IPS-20b (cell line): ENCODE measurements around the gene FIBP.

Experiments used
- H3K27ac ChIP-seq: one replicate; pipeline ENCODE4 v1.5.1; 2013; ENCODE audit warnings: low read length
- H3K27me3 ChIP-seq: 2 replicates; pipeline ENCODE4 v1.6.1; 2013; ENCODE audit warnings: mild to moderate bottlenecking, low read length, inconsistent platforms; ENCODE audit not compliant: insufficient read depth
- H3K36me3 ChIP-seq: 2 replicates; pipeline ENCODE4 v1.6.1; 2013; ENCODE audit warnings: low read depth, mild to moderate bottlenecking, inconsistent platforms, low read length, moderate library complexity; ENCODE audit not compliant: insufficient read depth
- H3K4me1 ChIP-seq: 2 replicates; pipeline ENCODE4 v1.6.1; 2013; ENCODE audit warnings: mild to moderate bottlenecking, control low read depth, inconsistent platforms, low read length, moderate library complexity; ENCODE audit not compliant: insufficient read depth
- H3K4me3 ChIP-seq: 2 replicates; pipeline ENCODE4 v1.5.1; 2013; ENCODE audit warnings: mild to moderate bottlenecking, low read length, inconsistent platforms
- H3K9ac ChIP-seq: 2 replicates; pipeline ENCODE4 v1.6.1; 2013; ENCODE audit warnings: low read depth, mild to moderate bottlenecking, inconsistent platforms, low read length, moderate library complexity
- H3K9me3 ChIP-seq: 2 replicates; pipeline ENCODE4 v1.6.1; 2013; ENCODE audit warnings: mild to moderate bottlenecking, low read depth, low read length, inconsistent platforms; ENCODE audit not compliant: insufficient read depth

FIBP gene

DNA sequence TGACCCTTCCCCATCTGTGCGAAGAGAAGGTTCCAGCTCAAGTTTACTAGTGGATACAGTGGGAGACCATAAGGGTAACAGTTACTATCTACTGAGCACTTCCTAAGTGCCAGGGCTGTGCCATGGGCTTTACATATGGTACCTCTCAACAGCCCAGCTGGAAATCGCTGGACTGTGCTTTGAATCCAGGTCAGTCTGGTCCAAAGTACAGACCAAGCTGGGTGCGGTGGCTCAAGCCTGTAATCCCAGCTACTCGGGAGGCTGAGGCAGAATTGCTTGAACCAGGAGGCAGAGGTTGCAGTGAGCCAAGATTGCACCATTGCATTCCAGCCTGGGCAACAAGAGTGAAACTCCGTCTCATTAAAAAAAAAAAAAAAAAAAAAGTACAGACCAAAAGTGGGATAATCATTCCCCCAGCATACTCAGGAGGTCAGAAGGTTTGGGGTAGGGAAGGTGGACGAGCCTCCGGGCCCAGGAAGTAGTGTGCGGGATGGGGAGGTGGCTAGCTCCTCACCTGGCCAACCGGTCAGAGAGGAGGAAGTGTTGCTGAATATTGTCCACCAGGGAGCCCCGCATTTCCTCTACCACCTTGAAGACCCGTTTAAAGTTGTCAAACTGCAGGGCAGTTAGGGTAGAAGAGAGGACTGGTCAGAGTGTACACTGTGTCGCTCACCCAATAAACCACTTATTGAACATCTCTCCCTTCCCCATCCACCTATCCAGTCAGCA lies 2.3 kb downstream of the FIBP start:
- Histone ChIP-seq H3K27me3 (peaks cover 17% of the 10 kb centered on the region), H3K36me3 (peaks cover 52% of the 10 kb centered on the region), H3K9me3 (no peaks in the 10 kb centered on the region), H3K4me3 (no peak overlapping the region), H3K4me1 (peaks cover 8% of the 10 kb centered on the region; the same call in 1 of the 2 replicates), H3K27ac (no peak overlapping the region), H3K9ac (no peak overlapping the region)

DNA sequence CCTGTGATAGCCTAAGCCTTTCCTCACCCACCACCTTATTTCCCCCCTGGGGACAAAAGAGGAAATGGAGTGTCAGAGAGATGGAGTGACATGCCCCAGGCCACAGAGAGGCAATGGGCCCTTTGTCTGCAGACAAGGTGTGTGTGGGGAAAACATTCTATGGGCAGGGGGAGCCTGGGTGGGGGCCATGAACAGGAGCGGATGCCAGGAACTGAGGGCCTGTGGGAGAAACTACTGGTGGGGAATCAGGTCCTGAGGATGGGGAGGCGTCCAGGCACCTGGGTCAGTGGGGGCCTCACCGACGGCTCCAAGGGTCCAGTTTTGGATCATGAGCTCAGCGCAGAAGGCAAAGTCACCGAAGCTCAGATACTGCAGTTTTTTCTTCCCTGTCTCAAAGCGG lies 3.0 kb downstream of the FIBP start:
- no peaks in the 10 kb centered on the region for H3K9me3 ChIP-seq
- H3K4me3 ChIP-seq = no peak overlapping the region

DNA sequence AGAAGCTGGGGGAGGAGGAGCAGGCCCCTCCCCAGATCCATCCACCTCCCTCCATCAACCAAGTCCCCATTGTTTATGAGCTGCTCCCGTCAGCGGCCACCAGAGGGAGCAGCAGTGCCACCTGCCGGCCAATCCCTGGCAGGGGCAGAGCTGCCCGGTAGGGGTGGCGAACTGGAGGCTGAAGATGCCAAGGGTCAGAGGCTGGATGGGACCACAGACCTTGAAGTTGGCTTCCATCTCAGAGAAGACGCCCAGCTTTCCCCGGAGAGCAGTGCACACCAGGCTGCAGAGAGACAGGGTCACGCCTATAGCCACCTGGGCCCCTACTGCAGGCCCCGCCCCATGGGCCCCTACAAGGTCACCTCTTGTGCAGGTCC lies 3.6 kb downstream of the FIBP start:
- Histone ChIP-seq H3K4me3 (no peak overlapping the region), H3K36me3 (peaks cover 52% of the 10 kb centered on the region), H3K9ac (no peak overlapping the region), H3K9me3 (no peaks in the 10 kb centered on the region), H3K27ac (no peak overlapping the region), H3K4me1 (peaks cover 3% of the 10 kb centered on the region; the same call in 1 of the 2 replicates), H3K27me3 (peaks cover 11% of the 10 kb centered on the region)

More for the DNA sequence above, 3.0 kb downstream of the FIBP start:
- no peak overlapping the region for H3K9ac ChIP-seq
- peaks cover 16% of the 10 kb centered on the region for H3K27me3 ChIP-seq
- no peak overlapping the region for H3K27ac ChIP-seq
- H3K36me3 ChIP-seq = peaks cover 52% of the 10 kb centered on the region
- peaks cover 8% of the 10 kb centered on the region; the same call in 1 of the 2 replicates for H3K4me1 ChIP-seq

DNA sequence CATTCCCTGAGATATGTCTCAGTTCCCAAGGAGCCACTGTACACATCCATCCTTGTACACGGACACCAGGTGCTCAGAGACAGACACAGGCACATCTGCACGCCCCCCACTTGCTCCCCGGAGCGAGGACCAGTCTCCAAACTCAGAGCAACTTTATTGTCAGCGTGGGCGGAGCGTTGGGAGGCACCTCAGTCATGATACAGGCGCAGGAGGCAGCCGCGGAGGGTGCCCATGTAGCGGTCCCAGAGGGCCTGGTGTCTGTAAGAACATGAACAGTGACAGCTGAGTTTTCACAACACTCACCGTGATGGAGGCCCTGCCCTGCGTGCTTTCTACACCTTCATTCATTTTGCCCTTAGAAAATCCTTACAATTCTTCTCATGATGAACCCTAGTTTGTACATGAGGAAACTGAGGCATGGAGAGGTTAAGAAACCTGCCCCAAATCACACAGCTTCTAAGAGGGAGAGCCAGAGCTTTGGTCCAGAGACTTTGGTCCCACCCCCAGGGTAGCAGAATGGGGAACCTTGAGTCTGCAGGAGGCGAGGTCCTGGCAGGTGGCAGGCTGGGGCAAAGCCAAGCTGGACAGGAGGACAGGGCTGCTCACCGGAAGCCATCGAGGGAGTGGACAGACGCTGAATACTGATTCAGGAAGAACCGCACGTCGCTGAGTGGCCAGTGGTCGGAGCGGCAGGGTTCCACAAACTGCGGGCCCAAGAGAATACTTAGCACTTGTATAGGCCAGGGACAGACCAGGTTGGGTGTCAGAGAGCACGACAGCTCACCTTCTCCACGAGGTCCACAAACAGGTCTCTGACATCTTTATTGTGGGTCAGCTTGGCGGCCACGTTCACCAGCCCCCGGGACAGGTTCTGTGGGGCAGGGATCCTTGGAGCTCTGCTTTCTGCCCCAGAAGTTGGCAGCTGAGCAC lies 4.2 kb downstream of the FIBP start:
- Histone ChIP-seq H3K9ac (no peak overlapping the region), H3K9me3 (no peaks in the 10 kb centered on the region), H3K27me3 (peaks cover 4% of the 10 kb centered on the region; the same call in 1 of the 2 replicates), H3K4me3 (no peak overlapping the region), H3K27ac (no peak overlapping the region), H3K4me1 (no peaks in the 10 kb centered on the region; the same call in 1 of the 2 replicates), H3K36me3 (peaks cover 52% of the 10 kb centered on the region)

DNA sequence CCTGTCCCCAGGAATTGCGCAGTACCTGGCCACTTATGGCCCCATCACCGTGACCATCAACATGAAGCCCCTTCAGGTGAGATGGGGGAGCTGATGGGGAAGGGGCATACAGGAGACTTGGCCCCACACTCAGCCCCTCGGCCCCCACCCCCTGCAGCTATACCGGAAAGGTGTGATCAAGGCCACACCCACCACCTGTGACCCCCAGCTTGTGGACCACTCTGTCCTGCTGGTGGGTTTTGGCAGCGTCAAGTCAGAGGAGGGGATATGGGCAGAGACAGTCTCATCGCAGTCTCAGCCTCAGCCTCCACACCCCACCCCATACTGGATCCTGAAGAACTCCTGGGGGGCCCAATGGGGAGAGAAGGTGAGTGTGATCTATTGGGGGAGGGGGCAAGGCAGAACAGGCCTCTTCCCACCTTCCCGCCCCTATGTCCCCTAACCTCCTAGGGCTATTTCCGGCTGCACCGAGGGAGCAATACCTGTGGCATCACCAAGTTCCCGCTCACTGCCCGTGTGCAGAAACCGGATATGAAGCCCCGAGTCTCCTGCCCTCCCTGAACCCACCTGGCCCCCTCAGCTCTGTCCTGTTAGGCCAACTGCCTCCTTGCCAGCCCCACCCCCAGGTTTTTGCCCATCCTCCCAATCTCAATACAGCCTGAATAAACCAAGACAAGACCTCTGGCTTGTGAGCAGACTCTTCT lies 5.1 kb downstream of the FIBP start:
- Histone ChIP-seq H3K36me3 (peaks cover 52% of the 10 kb centered on the region), H3K4me1 (no peaks in the 10 kb centered on the region), H3K9ac (no peak overlapping the region)

DNA sequence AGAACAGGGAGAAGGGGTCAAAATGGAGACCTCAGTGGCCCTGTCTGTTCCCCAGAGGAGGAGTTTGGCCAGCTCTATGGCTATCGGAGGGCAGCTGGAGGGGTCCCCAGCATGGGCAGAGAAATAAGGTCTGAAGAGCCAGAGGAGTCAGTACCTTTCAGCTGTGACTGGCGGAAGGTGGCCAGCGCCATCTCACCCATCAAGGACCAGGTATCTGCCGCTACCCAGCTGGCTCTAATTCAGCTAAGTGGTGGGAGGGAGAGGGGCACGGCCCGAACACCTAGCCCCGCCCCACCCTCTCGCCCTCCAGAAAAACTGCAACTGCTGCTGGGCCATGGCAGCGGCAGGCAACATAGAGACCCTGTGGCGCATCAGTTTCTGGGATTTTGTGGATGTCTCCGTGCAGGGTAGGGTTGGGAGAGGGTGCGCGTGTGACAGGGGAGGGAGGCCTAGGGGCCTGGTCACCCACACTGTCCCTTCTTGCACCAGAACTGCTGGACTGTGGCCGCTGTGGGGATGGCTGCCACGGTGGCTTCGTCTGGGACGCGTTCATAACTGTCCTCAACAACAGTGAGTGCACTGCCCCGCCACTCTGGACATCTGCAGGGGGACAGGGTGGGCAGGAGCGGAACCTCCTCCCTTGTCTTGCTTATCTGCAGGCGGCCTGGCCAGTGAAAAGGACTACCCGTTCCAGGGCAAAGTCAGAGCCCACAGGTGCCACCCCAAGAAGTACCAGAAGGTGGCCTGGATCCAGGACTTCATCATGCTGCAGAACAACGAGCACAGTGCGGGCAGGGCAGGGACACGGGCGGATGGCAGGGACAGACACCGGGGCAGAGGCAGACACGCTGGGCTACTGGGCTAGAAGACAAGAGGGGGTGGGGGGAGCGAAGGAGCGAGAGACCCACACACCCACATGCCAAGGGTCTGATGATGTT lies 5.9 kb downstream of the FIBP start:
- Histone ChIP-seq H3K4me3 (no peak overlapping the region), H3K36me3 (peaks cover 52% of the 10 kb centered on the region), H3K9ac (no peak overlapping the region), H3K27ac (no peak overlapping the region), H3K27me3 (no peaks in the 10 kb centered on the region), H3K4me1 (no peaks in the 10 kb centered on the region), H3K9me3 (no peaks in the 10 kb centered on the region)

More for the DNA sequence above, 5.1 kb downstream of the FIBP start:
- Histone ChIP-seq H3K4me3 (no peak overlapping the region), H3K9me3 (no peaks in the 10 kb centered on the region), H3K27me3 (no peaks in the 10 kb centered on the region), H3K27ac (no peak overlapping the region)

DNA sequence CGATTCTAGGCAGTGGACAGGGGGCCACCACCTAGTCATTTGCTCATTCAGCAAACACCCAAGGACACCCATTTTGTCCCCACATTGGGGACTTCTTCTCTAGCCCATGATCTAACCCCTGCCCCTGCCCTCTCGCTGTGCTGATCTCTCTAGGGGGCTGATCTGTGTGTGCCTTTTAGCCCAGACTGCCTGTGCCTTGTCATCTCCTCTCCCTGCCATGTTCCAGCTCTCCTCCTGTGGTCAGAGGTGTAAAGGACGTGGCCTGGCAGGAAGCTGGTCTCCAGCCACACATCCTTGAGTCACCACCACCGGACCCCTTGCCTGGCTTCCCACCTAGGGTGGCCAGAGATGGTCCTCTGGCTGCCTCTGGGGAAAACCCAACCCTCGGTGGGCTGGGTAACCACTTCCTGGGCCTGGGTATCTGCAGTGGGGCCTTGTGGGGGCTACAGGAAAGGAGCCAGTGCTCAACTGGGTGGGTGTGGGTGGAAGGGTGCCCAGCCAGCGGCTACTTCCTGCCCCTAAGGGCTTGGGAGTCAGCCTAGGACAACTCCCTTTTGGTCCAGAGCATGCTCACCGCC lies 7.3 kb downstream of the FIBP start:
- no peak overlapping the region for H3K27ac ChIP-seq
- H3K9ac ChIP-seq = no peak overlapping the region
- H3K27me3 ChIP-seq = no peaks in the 10 kb centered on the region; the same call in 1 of the 2 replicates
- peaks cover 40% of the 10 kb centered on the region for H3K36me3 ChIP-seq
- no peaks in the 10 kb centered on the region for H3K9me3 ChIP-seq
- no peak overlapping the region for H3K4me3 ChIP-seq
- no peaks in the 10 kb centered on the region for H3K4me1 ChIP-seq

DNA sequence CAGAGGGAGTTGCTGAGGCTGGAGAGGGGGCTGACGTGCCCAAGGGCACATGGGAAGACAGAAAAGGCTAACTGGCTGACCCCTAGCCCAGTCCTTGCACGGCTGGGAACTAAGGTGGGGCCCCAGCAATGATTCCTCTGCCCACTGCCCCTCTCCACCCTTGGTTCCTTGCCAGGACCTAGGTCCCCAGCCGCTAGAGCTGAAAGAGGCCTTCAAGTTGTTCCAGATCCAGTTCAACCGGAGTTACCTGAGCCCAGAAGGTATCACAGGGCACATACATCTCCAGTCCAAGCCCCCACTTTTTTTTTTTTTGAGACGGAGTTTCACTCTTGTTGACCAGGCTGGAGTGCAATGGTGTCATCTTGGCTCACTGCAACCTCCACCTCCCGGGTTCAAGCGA lies 8.2 kb downstream of the FIBP start:
- Histone ChIP-seq H3K9ac (no peak overlapping the region), H3K9me3 (no peaks in the 10 kb centered on the region), H3K36me3 (peaks cover 31% of the 10 kb centered on the region), H3K27ac (no peak overlapping the region), H3K4me1 (no peaks in the 10 kb centered on the region), H3K4me3 (no peak overlapping the region), H3K27me3 (no peaks in the 10 kb centered on the region; the same call in 1 of the 2 replicates)

DNA sequence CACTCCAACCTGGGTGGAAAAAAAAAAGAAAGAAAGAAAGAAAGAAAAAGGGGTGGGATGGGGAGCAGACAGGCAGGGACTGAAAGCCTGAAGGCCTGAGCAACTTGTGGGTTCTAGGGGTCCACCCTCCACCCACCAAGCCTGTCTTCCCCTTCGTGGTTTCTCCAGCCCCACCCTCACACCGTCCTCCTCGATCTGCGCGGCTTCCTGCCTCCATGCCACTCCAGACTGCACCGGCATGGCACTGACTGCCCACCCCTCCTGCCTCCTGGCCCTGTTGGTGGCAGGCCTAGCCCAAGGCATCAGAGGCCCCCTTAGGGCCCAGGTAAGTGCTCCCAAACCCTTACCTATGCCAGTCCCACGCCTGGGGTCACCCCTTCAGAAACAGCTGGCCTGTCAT lies 8.7 kb downstream of the FIBP start, which contains the start of gene CTSW:
Gene CTSW, plus strand, starts transcription at position 221 of the 400 bp plus-strand sequence. Its CDS starts 18 bp downstream, at position 239.
- Histone ChIP-seq H3K9ac (no peak within 1 kb of the TSS), H3K4me1 (no peaks in the 10 kb centered on the region), H3K36me3 (peaks cover 28% of the 10 kb centered on the region), H3K4me3 (no peak within 1 kb of the TSS), H3K27me3 (no peaks in the 10 kb centered on the region; the same call in 1 of the 2 replicates), H3K9me3 (no peaks in the 10 kb centered on the region), H3K27ac (no peak within 1 kb of the TSS)

DNA sequence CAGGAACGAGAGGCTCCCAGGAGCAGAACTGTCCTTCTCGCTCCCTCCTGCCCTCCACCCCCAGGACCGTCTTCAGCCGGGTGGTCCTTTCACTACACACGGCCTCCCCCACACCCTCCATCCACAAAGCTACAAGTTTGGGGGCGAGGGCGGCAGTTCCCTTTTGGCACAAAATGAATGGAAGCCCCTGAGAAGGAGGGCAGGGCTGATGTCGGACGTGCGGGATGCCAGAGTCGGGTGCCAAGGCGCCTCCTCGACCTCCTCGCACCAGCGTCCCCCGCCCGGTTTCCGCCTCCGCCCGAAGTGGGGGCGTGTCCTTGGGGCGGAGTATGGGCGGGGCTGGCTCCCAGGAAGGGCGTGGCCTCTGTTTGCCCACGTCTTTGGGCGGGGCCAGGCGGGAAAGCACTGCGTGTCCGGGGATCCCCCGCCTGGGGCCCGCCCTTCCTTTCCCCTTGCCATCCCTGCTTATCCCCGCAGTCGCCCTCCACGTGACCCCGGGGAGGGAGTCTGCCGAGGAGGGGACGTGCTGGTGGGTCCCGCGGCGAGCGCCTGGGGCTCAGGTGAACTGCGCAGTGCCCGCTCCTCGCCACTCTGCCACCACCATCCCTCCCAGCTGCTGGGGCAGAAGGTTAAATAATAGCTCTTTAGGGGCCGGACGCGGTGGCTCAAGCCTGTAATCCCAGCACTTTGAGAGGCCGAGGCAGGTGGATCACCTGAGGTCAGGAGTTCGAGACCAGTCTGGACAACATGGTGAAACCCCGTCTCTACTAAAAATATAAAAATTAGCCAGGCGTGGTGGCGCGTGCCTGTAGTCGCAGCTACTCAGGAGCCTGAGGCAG lies 14.7 kb downstream of the FIBP start:
- Histone ChIP-seq H3K9me3 (no peaks in the 10 kb centered on the region), H3K4me1 (no peaks in the 10 kb centered on the region), H3K27ac (no peak overlapping the region), H3K9ac (peak overlapping the region; percentile 56; the same call in 1 of the 2 replicates), H3K4me3 (peak overlapping the region; percentile 65), H3K36me3 (no peaks in the 10 kb centered on the region), H3K27me3 (peaks cover 27% of the 10 kb centered on the region)
